ENCODE results near the gene SSX2IP. TPM values are rescaled to one million over a fixed set of nuclear protein-coding genes. Genes with fewer than 3 reads are reported as not detected.

Gene SSX2IP
- total RNA-seq, 4 donors from 2014 or later, result 3.6 to 5.5 (median 4.8) TPM

DNA sequence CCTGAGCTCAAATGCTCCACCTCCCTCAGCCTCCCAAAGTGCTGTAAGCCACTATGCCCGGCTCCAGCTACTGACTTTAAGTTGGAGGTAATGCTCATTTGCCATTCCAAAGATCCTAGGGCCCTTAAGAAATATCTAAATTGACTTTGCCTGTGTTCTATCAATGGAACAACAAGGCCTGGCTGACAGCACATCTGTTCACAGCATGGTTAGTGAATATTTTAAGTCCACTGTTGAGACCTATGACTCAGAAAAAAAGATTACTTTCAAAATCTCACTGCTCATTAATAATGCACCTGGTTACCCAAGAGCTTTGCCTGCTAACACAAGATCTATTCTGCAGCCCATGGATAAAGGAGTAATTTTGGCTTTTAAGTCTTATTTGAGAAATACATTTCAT lies 3.5 kb upstream of the SSX2IP start:
- no peaks in the 10 kb centered on the region for H3K36me3 ChIP-seq
- no peak for DNase-seq (ENCODE audit: low spot score in 2 of 2)
- no peak overlapping the region for H3K27ac ChIP-seq
- no peaks in the 10 kb centered on the region for H3K27me3 ChIP-seq
- peaks cover 0 to 29% (median 7%) of the 10 kb centered on the region in 4 donors for H3K4me1 ChIP-seq
- H3K9me3 ChIP-seq, result no peaks in the 10 kb centered on the region
- WGBS, 2 donors, result 90 to 95% methylated on average over 1 of the region's 1 CpG
- no peak overlapping the region for H3K4me3 ChIP-seq
- TF ChIP-seq, protein P1, sequence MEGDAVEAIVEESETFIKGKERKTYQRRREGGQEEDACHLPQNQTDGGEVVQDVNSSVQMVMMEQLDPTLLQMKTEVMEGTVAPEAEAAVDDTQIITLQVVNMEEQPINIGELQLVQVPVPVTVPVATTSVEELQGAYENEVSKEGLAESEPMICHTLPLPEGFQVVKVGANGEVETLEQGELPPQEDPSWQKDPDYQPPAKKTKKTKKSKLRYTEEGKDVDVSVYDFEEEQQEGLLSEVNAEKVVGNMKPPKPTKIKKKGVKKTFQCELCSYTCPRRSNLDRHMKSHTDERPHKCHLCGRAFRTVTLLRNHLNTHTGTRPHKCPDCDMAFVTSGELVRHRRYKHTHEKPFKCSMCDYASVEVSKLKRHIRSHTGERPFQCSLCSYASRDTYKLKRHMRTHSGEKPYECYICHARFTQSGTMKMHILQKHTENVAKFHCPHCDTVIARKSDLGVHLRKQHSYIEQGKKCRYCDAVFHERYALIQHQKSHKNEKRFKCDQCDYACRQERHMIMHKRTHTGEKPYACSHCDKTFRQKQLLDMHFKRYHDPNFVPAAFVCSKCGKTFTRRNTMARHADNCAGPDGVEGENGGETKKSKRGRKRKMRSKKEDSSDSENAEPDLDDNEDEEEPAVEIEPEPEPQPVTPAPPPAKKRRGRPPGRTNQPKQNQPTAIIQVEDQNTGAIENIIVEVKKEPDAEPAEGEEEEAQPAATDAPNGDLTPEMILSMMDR (IDR thresholded peaks at IDR 0.05), result no peak

GRCh38 chr1:84693005-84693404 lies 2.7 kb upstream of the SSX2IP start:
- Histone ChIP-seq H3K9me3 (no peaks in the 10 kb centered on the region), H3K4me3 (no peak overlapping the region), H3K4me1 (peaks cover 0 to 26% (median 7%) of the 10 kb centered on the region in 4 donors), H3K36me3 (no peaks in the 10 kb centered on the region), H3K27ac (peak overlapping the region in 1 of 4 donors; percentile 54), H3K27me3 (no peaks in the 10 kb centered on the region)
- TF ChIP-seq, protein P1 (IDR thresholded peaks at IDR 0.05), result no peak
- TF ChIP-seq POLR2A (IDR thresholded peaks at IDR 0.05) (no peak), EP300 (IDR thresholded peaks at IDR 0.05) (no peak)
- no peak for DNase-seq (ENCODE audit: low spot score in 2 of 2)
- 75 to 88% methylated on average over 2 of the region's 2 CpGs for WGBS, 2 donors

- Histone ChIP-seq H3K36me3 (no peaks in the 10 kb centered on the region), H3K27me3 (no peaks in the 10 kb centered on the region), H3K4me3 (no peak overlapping the region), H3K4me1 (peaks cover 0 to 22% (median 7%) of the 10 kb centered on the region in 4 donors), H3K27ac (peak overlapping the region in 1 of 4 donors; percentile 54), H3K9me3 (no peaks in the 10 kb centered on the region)
- no peak for DNase-seq (ENCODE audit: low spot score in 2 of 2)
- TF ChIP-seq, protein P1 (IDR thresholded peaks at IDR 0.05), result no peak
- TF ChIP-seq POLR2A (IDR thresholded peaks at IDR 0.05), result no peak
- TF ChIP-seq EP300 (IDR thresholded peaks at IDR 0.05), result no peak
- WGBS, 2 donors, result 89 to 93% methylated on average over 6 of the region's 6 CpGs
Observed at GRCh38 chr1:84692391-84692790, 2.1 kb upstream of the SSX2IP start.

- Histone ChIP-seq H3K9me3 (no peaks in the 10 kb centered on the region), H3K27me3 (no peaks in the 10 kb centered on the region), H3K4me1 (peaks cover 0 to 22% (median 7%) of the 10 kb centered on the region in 4 donors), H3K36me3 (no peaks in the 10 kb centered on the region), H3K27ac (peak overlapping the region in 3 of 4 donors; percentile 85 to 91 (median 88)), H3K4me3 (peak overlapping the region; percentile 66 to 83 (median 78))
- TF ChIP-seq EP300 (IDR thresholded peaks at IDR 0.05), result no peak
- TF ChIP-seq, protein P1 (IDR thresholded peaks at IDR 0.05), result no peak
- TF ChIP-seq POLR2A (IDR thresholded peaks at IDR 0.05), result no peak
- DNase-seq (ENCODE audit: low spot score in 2 of 2), result no peak
- WGBS, 2 donors, result 49 to 50% methylated on average over 13 of the region's 13 CpGs
Observed at GRCh38 chr1:84691122-84691783, 992 bp upstream of the SSX2IP start.

DNA sequence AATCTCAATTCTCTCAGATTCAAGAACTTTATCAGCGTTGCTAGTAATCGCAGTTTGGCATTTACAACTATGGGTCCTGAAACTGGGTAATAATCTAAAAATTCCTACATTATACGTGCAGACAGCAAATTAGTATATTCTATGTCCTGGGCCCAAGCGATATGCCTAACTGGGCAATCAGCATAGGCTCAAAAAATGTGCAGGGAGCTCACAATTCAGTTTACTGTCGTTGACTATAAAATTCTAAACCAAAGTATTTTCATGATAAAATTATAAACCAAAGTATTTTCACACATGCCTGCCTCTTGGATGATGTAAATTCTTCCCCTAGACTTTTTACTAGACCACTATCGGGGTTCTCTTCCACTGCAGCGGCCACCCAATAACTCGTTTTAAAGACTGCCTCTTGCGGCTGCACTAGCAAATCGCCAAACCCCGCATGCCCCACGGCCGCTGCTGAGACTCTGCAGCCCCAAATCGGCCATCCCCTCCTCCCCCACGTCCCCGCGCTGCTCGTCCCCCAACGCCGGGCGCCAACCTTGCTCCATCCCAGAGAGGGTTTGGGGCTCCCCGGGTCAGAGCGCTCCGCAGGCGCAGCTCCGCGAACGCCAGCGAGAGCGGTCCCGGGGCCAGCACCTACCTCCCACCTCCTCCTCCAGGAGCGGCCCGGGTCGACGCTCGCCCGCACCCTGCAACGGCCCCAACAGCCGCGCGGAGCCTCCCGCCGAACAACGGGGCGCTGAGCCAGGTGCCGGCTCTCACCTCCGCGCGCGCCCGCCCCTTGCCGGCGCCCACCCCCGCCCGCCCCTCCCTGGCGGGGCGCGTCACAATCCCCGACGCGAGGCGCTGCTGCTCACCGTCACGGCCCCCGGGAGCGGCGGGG lies 506 bp downstream of the SSX2IP start:
- H3K27ac ChIP-seq, result peak overlapping the region; percentile 57 to 91 (median 86)

More for the DNA sequence above, 506 bp downstream of the SSX2IP start:
- peak overlapping the region; percentile 66 to 87 (median 78) for H3K4me3 ChIP-seq
- H3K36me3 ChIP-seq, result no peaks in the 10 kb centered on the region
- peaks cover 0 to 22% (median 7%) of the 10 kb centered on the region in 4 donors for H3K4me1 ChIP-seq
- WGBS, 2 donors, result 4% methylated on average over 24 to 25 of the region's 67 CpGs
- H3K27me3 ChIP-seq, result no peaks in the 10 kb centered on the region
- H3K9me3 ChIP-seq, result no peaks in the 10 kb centered on the region
- TF ChIP-seq POLR2A (IDR thresholded peaks at IDR 0.05) (no peak), EP300 (IDR thresholded peaks at IDR 0.05) (no peak)
- TF ChIP-seq, protein P1 (IDR thresholded peaks at IDR 0.05), result peak in 2 of 5 experiments; percentile 10 to 47
- DNase-seq (ENCODE audit: low spot score in 2 of 2), result peak; percentile 32 to 41
